Brain pericyte (primary cell): ENCODE data around the gene TMEM60.
"Not testable (repeated sequence)": the region's sequence is repeated elsewhere in the genome, so short reads cannot be mapped to it uniquely, and the experiment has no call there.

Experiments
- DNase-seq: peaks from one replicate; pipeline ENCODE4 v3.0.0-alpha.2; 2012; ENCODE audit warnings: low read depth, low spot score

Gene TMEM60

GRCh38 chr7:77798394-77799077 lies at the start of gene TMEM60, which contains the start of gene PHTF2:
Gene TMEM60, minus strand, starts transcription at chr7:77798434. Its CDS starts 4,061 bp downstream, at chr7:77794373.
Gene PHTF2, plus strand, starts transcription at chr7:77798773.
- DNase-seq: peak; percentile 99

GRCh38 chr7:77846317-77847092 lies 48.3 kb upstream of the TMEM60 start:
- DNase-seq: no peak

GRCh38 chr7:77843194-77843593 lies 45.0 kb upstream of the TMEM60 start:
- no peak for DNase-seq

GRCh38 chr7:77839919-77840318 lies 41.7 kb upstream of the TMEM60 start:
- no peak for DNase-seq

GRCh38 chr7:77838929-77839491 lies 40.8 kb upstream of the TMEM60 start:
- DNase-seq: no peak

GRCh38 chr7:77837966-77838365 lies 39.7 kb upstream of the TMEM60 start:
- DNase-seq: no peak

GRCh38 chr7:77837275-77837674 lies 39.0 kb upstream of the TMEM60 start:
- DNase-seq: no peak

- DNase-seq: not testable (repeated sequence)
Measured at GRCh38 chr7:77836425-77836824, 38.2 kb upstream of the TMEM60 start.

GRCh38 chr7:77833136-77833535 lies 34.9 kb upstream of the TMEM60 start:
- DNase-seq: no peak

- DNase-seq: no peak
Measured at GRCh38 chr7:77831953-77832352, 33.7 kb upstream of the TMEM60 start.

- DNase-seq: no peak
Measured at GRCh38 chr7:77831481-77831880, 33.2 kb upstream of the TMEM60 start.

GRCh38 chr7:77830649-77831355 lies 32.6 kb upstream of the TMEM60 start:
- no peak for DNase-seq

- DNase-seq: no peak
Measured at GRCh38 chr7:77827999-77828398, 29.8 kb upstream of the TMEM60 start.

GRCh38 chr7:77826300-77826699 lies 28.1 kb upstream of the TMEM60 start:
- no peak for DNase-seq

GRCh38 chr7:77825131-77825530 lies 26.9 kb upstream of the TMEM60 start:
- no peak for DNase-seq

GRCh38 chr7:77824636-77825035 lies 26.4 kb upstream of the TMEM60 start:
- no peak for DNase-seq

GRCh38 chr7:77823787-77824186 lies 25.6 kb upstream of the TMEM60 start:
- no peak for DNase-seq

- no peak for DNase-seq
Measured at GRCh38 chr7:77822269-77822668, 24.0 kb upstream of the TMEM60 start.

GRCh38 chr7:77820967-77821366 lies 22.7 kb upstream of the TMEM60 start:
- no peak for DNase-seq

GRCh38 chr7:77819021-77819420 lies 20.8 kb upstream of the TMEM60 start:
- no peak for DNase-seq

GRCh38 chr7:77813180-77813579 lies 14.9 kb upstream of the TMEM60 start:
- DNase-seq: no peak

- no peak for DNase-seq
Measured at GRCh38 chr7:77812290-77812685, 14.1 kb upstream of the TMEM60 start.
